NCI-H2196 (cell line): ENCODE measurements around the gene LIPK.

Experiments
- DNase-seq: peaks from one replicate; lab custom pipeline; 2025; ENCODE audit not compliant: unreplicated experiment; lab: John Stamatoyannopoulos, UW

LIPK gene

GRCh38 chr10:88783724-88784123 lies 77.7 kb downstream of the LIPK start:
- no peak for DNase-seq

DNA sequence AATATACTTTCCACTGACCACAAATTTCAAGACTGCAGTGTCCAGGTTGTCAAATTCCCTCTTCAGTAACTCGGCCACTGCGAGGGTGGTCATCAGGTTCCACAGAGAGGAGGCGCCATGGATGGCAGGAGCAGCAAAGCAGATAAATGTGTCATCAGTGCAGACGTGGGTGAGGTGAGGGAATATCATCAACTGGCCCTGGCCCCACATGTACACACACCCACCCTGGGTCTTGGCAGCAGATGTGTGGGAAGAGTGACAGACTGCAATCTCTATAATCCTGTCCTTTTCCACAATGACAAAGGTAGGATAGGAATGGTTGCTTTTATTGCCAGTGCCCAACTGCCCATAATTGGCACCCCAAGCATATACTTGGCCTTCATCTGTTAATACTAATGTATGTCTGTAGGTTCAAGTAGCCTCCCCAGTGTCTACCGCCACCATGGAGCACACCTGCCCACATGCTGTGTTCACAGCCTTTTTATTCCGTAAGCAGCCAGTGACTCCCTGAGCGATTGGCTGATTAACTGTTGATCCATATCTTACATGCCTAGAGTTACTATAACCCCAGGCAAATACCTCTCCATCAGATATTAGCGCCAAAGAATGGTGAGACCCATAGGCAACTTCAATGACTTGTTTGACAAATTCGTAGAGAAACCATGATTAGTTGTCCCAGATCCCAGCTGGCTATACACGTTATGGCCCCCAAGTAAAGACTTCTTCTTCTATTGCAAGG lies 80.2 kb downstream of the LIPK start:
- DNase-seq: no peak

DNA sequence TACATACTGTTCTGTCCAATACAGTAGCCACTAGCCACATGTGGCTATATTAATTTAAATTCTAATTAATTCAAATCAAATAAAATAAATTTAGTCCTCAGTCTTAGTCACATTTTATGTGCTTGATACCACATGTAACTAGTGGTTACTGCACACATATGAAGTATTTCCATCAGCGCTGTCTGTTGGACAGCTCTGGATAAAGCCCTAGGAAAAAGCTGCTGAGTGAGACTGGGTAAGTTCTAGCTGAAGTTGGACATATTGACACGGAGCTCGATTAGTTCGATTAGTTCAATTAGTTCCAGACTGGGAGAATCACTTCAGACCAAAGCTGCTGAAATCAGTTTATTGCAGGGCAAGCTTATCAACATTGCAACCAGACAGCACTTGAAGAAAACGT lies 81.4 kb downstream of the LIPK start:
- no peak for DNase-seq

DNA sequence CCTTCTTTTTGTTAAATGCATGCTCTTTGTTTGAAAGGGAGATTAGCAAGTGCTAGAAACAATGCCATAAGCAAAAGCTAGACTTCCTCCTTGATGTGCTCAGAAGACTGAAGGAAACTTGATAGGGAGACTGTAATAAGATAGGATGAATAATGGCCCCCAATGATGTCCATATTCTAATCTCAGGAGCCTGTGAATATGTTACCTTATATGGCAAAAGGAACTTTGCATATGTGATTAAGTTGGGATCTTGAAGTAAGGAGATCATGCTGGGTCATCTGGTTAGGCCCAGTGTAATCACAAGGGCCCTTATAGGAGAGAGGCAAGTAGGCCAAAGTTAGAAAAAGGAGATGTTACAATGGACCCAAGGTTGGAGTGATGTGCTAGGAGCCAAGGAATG lies 82.9 kb downstream of the LIPK start:
- no peak for DNase-seq

- DNase-seq: no peak
These were observed 85.9 kb downstream of the LIPK start for GRCh38 chr10:88791924-88792323.

GRCh38 chr10:88792661-88793060 lies 86.6 kb downstream of the LIPK start:
- DNase-seq: no peak

DNA sequence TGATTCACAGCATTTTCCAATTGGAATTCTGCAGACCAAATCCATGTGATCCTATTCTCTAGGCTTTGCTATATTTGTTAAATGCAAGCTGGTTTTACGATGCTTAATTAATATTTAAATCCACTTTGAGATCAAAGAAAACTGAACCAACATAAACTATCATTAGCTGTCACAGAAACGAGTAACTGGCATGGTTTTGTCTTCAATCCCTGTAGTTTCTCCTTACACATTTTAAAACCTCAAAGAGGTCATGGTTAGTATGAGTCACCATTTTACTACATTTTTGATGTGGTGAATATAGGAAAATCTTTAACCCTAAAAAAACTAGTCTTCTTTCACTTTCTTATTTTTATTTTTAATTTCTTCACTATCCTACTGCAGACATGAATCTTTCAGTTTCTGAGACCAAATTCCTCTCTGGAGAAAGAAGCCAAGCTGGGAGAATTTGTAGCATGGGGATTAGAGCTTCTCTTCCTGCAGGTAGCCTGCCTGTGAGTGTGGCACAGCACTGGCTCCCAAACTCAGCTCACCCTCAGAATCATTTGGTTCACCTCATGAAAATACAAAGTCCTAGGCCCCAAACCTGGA lies 87.8 kb downstream of the LIPK start:
- no peak for DNase-seq

DNA sequence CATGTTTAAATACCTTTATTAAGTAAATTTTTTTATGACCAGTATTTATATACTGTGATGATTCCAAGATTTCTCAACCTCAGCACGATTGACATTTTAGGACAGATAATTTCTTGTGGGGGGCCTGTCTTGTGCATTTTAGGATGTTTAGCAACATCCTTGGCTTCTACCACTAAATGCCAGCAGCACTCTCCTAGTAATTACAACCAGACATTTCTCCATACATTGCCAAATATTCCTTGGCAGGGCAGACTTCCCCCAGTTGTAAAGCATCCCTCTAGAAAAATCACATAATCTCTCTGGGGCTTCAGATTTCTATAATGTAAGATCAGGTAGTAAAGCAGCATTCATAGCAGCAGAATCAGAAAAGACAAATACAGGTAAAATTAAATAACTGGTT lies 88.7 kb downstream of the LIPK start:
- DNase-seq: no peak

DNA sequence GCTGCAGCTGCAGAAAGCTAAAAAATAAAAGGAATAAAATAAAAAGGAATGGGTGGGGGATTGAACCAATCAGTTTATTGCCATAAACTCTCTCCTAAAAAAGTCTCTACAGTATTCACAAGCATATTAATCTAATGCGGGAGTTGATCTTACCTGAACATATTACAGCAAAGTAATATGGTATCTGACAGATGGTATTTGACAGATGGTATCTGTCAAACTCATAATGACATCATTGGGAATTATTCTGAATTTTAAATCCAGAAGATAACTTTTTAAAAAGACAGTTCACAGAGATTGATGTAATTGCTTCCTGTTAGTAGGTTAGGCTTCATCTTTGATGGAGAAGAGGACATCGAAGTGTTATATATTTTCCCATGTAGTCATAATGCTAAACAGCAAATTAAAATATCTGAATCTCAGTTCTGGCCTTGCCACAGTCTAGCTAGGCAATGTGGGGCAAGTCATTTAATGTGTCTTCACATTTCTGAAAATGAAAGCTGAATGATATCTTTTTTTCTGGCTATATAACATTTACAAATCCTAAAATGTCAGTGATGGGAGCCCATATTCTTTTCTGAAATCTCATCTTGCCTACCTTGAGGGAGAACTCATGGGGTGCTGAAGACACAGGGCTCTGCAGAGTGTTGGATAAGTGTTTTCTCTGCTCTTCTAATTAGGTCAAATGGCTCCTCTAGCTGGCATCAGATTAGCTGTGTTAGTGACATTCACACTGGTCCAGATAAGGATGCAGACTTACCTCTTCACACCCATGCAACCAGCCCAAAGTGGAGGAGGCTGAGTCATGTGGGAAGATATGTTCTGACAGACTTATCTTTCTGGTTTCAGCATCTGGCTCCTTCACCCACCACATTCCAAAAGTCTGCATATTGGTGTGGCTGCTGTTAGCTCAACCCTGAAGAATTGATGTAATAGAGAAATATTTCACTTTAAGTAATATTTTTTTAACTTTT lies 94.4 kb downstream of the LIPK start:
- DNase-seq: no peak
